NCI-H1436 treated with DMSO at 0.1 percent for 48 hours (cell line): ENCODE measurements around the gene WNT11.
"Not testable (repeated sequence)": the region's sequence is repeated elsewhere in the genome, so short reads cannot be mapped to it uniquely, and the experiment has no call there.

ENCODE experiments used
- DNase-seq: peaks from one replicate; lab custom pipeline; 2025; lab: John Stamatoyannopoulos, UW

Gene WNT11

GRCh38 chr11:76201672-76202412 is 4.5 kb downstream of the WNT11 start:
- DNase-seq = no peak

GRCh38 chr11:76201056-76201455 is 5.2 kb downstream of the WNT11 start:
- DNase-seq = no peak

GRCh38 chr11:76200006-76200940 is 6.0 kb downstream of the WNT11 start:
- DNase-seq = no peak

GRCh38 chr11:76198691-76199090 is 7.6 kb downstream of the WNT11 start:
- DNase-seq = not testable (repeated sequence)

GRCh38 chr11:76197941-76198640 is 8.2 kb downstream of the WNT11 start:
- no peak for DNase-seq

- no peak for DNase-seq
Observed at GRCh38 chr11:76197332-76197731, 9.0 kb downstream of the WNT11 start.

GRCh38 chr11:76196849-76197248 is 9.5 kb downstream of the WNT11 start:
- DNase-seq = no peak

GRCh38 chr11:76194872-76195668 is 11.2 kb downstream of the WNT11 start:
- DNase-seq = no peak

GRCh38 chr11:76193219-76193618 is 13.1 kb downstream of the WNT11 start:
- no peak for DNase-seq

GRCh38 chr11:76190376-76190775 is 15.9 kb downstream of the WNT11 start:
- DNase-seq = no peak

- DNase-seq = no peak
Observed at GRCh38 chr11:76189682-76190081, 16.6 kb downstream of the WNT11 start.

- DNase-seq = no peak
Observed at GRCh38 chr11:76188873-76189272, 17.4 kb downstream of the WNT11 start.

GRCh38 chr11:76186776-76187279 is 19.5 kb downstream of the WNT11 start:
- DNase-seq = no peak

GRCh38 chr11:76185931-76186401 is 20.3 kb downstream of the WNT11 start:
- DNase-seq = no peak

- DNase-seq = no peak
Observed at GRCh38 chr11:76185511-76185910, 20.8 kb downstream of the WNT11 start.

- DNase-seq = no peak
Observed at GRCh38 chr11:76184551-76184993, 21.7 kb downstream of the WNT11 start.

- DNase-seq = no peak
Observed at GRCh38 chr11:76181371-76181770, 24.9 kb downstream of the WNT11 start.

- no peak for DNase-seq
Observed at GRCh38 chr11:76179147-76179546, 27.2 kb downstream of the WNT11 start.

GRCh38 chr11:76177250-76177686 is 29.0 kb downstream of the WNT11 start:
- no peak for DNase-seq

- no peak for DNase-seq
Observed at GRCh38 chr11:76176463-76176862, 29.8 kb downstream of the WNT11 start.

- DNase-seq = no peak
Observed at GRCh38 chr11:76175783-76176182, 30.5 kb downstream of the WNT11 start.
